CD4-positive, alpha-beta T cell treated with Interleukin-15 for 1 hour (primary cell): ENCODE results near the gene SYT15B.
"Not testable (repeated sequence)": the region's sequence is repeated elsewhere in the genome, so short reads cannot be mapped to it uniquely, and the experiment has no call there.

Experiments
- DNase-seq: peaks from one replicate; pipeline ENCODE4 v3.0.0-alpha.2; 2020

Gene SYT15B

DNA sequence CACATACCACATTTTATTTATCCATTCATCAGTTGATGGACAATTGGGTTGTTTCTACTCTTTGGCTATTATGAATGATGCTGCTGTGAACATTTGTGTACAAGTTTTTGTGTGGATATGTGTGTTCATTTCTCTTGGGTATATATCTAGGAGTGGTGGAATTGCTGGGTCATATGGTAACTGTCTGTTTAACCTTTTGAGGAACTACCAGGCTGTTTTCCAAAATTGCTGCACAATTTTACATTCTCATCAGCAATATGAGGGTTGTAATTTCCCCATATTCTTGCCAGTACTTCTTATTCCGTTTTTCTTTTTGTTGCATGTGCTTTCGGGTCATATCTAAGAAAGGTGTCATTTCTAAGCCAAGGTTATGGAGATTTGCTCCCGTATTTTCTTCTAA, 38.3 kb downstream of the SYT15B start:
- DNase-seq = not testable (repeated sequence)

DNA sequence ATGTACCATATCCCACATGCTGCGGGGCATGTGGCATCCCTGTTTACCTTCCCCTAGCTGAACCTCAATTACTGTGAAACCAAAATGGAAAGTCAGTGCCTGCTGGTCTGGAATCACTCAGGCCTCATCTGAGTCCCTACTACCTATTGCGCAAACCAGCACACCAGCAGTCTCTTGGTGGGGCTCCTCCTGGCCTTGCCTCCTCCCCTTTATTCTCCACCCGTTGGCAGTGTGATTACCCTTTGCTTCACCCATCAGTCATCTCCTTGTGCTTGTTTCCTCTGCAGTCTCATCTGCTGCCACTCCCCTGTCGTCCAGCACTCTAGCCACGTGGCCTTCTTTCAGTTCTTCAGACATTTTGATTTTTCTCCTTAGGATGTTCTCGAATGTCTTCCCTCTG, 39.3 kb downstream of the SYT15B start:
- DNase-seq = peak; percentile 37

DNA sequence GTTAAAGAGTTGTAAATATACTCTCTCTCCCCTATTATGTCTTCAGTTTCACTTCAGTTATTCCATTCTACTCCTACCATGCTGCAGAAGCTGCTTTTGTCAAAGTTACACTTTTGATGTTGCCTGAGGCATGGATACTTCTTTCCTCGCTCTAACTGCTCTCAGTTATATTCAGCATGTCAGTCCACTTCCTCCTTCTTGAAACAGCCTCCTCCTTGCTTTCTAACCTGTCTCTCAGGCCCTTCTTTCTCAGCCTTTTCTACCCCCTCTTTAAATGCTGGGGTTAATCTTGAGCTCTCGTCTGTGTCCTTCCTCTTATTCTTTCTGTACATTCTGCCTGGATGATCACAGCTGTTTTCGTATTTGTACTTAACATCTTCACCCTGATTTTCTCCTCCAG, 40.0 kb downstream of the SYT15B start:
- not testable (repeated sequence) for DNase-seq

DNA sequence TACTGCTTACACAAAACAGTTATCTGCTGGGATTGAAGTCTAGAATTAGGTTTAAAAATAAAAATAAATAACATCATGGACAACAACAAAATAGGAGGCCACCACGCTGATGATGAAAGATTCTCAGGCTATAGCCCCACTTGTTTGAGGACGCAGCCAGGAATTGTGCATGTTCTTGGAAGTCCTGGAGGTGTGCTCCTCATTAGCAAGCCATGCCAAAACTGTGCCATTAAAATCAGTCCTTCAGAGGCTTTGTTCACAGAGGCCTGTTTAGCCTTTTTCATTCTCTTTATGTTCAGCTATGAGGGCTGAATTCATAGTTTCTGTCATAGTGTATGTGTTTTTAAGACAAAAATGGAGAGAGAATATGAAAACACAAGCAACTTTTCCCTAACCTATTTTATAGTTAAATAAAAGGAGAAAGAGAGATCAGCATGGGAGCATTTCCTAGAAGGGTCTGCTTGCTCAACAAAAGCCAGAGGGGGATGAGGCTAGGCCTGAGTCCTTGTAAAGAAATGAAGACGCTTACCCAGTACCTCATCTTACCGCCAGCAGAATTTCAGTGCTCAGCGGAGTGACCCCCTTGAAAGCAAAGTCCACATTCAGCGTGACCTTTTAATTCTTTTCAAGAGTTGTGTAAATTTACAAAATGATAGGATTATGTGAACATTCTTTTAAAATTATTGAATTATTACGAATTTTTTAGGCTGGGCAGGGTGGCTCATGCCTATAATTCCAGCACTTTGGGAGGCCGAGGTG, 46.2 kb downstream of the SYT15B start:
- not testable (repeated sequence) for DNase-seq
